NCI-H1694 (cell line): Measurements from ENCODE around the gene GPR68.
"Not testable (repeated sequence)": the region's sequence is repeated elsewhere in the genome, so short reads cannot be mapped to it uniquely, and the experiment has no call there.

Experiments
- DNase-seq: peaks from one replicate; lab custom pipeline; 2025; lab: John Stamatoyannopoulos, UW

GPR68 gene

GRCh38 chr14:91228112-91229004, 16.1 kb downstream of the GPR68 start:
- no peak for DNase-seq

DNA sequence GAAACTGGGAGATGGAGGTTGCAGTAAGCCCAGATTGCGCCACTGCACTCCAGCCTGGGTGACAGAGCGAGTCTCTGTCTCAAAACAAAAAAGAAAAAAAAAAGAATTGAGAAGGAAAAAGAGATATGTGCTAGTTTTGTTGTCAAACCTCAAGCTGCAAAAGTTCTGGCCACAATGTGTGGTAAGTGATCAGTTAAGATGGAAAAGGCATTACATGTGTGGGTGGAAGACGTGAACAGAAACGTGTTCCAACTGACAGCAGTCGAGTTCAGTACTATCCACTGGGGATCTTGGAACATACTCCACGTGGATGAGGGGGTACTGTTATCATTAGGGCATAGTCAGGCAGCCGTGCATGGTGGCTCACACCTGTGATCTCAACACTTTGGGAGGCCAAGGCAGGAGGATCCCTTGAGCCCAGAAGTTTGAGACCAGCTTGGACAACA, 17.3 kb downstream of the GPR68 start:
- DNase-seq: no peak

GRCh38 chr14:91226360-91226759, 18.1 kb downstream of the GPR68 start:
- DNase-seq: not testable (repeated sequence)

DNA sequence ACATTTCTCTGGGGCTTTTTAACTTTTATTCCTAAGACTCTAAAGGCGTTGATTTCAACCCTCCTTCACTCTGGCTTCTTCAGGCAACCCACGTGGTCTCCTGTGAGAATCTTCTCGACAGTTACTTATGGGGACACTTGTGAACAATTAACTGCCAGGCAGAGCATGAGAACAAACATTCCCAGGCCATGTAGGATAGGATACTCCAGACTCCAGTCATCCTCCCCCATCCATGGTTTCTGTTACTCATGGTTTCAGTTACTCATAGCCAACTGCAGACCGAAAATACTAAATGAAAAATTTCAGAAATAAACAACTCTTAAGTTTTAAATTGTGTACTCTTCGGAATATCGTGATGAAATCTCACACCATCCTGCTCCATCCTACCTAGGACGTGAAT, 19.5 kb downstream of the GPR68 start:
- DNase-seq: no peak

GRCh38 chr14:91223028-91223783, 21.3 kb downstream of the GPR68 start:
- no peak for DNase-seq

DNA sequence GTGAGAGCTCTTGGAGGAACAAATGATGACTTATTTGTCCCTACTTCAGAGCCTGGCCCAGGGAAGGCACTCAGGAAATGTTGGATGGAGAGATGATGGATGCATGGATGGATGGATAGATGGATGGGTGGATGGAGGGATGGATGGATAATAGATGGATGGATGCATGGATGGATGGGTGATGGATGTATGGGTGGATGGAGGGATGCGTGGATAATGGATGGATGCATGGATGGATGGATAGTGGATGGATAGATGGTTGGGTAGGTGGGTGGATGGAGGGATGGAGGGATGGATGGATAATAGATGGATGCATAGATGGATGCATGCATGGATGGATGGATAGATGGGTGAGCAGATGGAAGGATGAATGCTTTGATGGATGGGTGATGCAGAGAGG, 23.2 kb downstream of the GPR68 start:
- DNase-seq: peak; percentile 24

DNA sequence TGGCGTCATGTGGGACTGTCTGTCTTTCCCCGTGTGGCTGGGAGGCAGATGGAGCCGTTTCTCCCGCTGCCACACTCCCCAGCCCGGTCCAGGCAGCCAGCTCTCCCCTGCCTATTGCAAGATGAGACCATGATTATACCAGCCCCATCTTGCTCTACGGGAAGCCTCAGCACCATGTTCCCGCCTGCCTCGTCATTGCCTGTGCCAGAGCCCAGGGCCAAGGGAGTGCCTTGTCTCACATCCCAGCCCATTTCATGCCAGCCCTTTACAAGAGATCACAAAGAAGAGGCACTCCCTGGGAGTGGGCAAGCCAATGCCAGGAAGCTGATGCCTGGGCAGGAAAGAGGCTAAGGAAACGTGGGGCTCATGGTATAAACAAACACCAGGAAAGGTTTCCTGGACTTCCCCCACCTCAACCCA, 23.9 kb downstream of the GPR68 start:
- peak; percentile 98 for DNase-seq

DNA sequence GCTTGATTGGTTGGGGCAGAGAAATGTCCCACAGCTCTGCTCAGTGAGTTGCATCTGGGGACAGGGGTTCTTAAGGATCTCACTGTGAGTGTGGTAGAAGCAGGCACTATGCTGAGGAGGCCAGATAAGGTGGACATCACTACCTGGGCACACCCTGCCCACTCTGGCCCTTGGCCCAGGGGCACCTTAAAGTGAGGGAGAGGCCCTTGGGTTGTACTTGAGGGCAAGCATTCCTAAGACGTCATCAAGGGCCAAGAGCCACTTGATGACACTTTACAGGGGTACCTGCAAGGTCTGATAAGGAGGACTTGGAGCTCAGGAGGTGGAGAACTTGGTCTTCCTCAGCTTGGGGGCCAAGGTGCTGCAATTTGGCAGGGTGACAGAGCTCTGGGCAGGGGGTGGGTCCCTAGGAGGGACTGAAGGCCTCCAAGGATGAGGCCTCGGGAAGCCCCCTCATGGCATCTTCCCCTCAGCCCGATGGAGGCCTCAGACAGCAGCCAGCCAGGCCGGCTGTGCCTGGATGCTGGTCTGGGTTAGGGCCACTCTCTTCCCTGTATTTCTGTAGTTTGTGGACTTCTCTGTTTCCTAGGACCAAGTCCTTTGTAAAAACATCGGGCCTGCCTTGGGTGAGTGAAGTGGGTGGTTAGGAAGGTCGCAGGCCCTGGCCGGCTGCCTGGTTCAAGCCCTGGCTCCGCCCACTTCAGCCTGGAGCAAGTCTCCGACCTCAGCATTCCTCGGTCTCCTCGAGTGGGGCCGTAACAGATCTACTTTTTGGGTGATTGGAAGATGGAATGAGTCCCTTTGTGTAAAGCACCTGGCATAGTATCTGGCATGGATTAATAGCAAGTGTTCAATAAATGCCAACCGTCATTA, 24.8 kb downstream of the GPR68 start:
- no peak for DNase-seq

- DNase-seq: no peak
These were observed 26.5 kb downstream of the GPR68 start for GRCh38 chr14:91218014-91218413.

GRCh38 chr14:91216731-91217226, 27.7 kb downstream of the GPR68 start:
- no peak for DNase-seq

DNA sequence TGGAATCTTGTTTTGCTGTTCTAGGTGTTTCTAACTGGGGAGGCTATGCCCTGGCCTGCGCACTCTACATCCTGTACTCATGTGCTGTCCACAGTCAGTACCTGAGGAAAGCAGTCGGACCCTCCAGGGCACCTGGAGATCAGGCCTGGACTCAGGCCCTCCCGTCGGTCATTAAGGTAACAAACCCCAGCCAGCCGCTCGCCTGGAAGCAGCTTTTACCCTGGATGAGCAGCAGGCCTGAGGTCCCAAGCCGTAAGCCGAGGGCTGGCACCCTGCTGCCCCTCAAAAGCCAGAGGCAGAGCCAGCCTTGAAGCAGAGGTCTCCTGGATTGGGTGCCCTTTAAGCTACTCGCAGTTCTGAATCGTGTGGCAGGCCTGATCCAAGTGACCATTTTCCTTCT, 29.1 kb downstream of the GPR68 start:
- no peak for DNase-seq

DNA sequence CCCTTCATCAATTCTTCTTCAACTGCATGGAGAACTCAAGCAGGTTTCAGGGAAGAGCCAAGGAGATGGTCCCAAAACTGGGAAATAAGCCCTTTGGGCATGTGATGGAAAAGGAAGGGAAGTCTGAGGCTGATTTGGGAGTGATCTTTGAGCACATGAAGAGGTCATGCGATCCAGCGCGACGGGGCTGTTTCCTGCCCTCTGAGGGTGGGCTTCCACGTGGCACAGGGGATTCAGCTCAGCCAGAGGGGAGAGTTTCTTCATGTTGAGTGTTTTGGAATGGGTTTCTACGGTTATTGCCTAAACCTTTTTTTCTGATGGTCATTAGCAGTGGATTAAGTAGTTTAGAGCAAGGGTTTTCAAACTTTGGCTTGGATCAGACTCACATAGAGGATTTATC, 30.2 kb downstream of the GPR68 start:
- no peak for DNase-seq

- DNase-seq: no peak
These were observed 33.5 kb downstream of the GPR68 start for GRCh38 chr14:91211017-91211416.

- DNase-seq: no peak
These were observed 37.5 kb downstream of the GPR68 start for GRCh38 chr14:91207008-91207407.

GRCh38 chr14:91205459-91205858, 39.0 kb downstream of the GPR68 start:
- DNase-seq: no peak

DNA sequence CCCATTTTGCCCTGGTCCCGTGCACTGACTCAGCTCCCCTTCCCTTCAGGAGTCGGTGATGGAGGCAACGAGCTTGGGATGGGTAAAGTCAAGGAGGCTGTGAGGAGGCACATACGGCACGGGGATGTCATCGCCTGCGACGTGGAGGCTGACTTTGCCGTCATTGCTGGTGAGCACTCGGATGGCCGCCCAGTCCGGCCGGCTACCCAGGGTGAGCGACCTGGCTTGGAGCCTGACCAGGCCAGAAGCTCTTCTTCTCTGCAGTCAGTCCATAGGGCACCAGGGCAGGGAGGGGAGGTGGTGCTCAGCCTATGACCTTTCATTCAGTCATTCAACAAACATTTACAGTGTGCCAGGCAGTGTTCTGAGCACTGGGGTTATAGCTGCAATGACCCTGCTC, 39.8 kb downstream of the GPR68 start:
- DNase-seq: no peak

- DNase-seq: no peak
These were observed 42.1 kb downstream of the GPR68 start for GRCh38 chr14:91202234-91202974.

GRCh38 chr14:91200802-91201201, 43.7 kb downstream of the GPR68 start:
- not testable (repeated sequence) for DNase-seq

DNA sequence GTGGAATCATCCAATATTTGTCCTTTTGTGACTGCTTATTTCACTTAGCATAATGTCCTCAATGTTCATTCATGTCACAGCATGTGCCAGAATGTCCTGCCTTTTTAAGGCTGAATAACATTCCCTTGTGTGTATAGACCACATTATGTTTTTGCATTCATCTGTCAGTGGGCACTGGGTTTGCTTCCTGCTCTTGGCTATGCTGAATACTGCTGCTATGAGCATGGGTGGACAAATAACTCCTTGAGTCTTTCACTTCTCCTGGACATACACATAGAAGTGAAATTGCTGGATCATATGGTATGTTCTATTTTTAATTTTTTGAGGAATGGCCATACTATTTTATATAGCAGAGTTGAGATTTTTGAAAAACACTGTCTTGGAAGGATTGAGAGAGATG, 46.9 kb downstream of the GPR68 start:
- DNase-seq: no peak

GRCh38 chr14:91195881-91196280, 48.6 kb downstream of the GPR68 start:
- DNase-seq: no peak

- no peak for DNase-seq
These were observed 51.4 kb downstream of the GPR68 start for GRCh38 chr14:91193069-91193468.
